ENCODE data around the gene NDUFA13. TPM values are rescaled to one million over a fixed set of nuclear protein-coding genes. Genes with fewer than 3 reads are reported as not detected.

Gene NDUFA13
- total RNA-seq, 1 experiment from 2014 or later, result 489 TPM

DNA sequence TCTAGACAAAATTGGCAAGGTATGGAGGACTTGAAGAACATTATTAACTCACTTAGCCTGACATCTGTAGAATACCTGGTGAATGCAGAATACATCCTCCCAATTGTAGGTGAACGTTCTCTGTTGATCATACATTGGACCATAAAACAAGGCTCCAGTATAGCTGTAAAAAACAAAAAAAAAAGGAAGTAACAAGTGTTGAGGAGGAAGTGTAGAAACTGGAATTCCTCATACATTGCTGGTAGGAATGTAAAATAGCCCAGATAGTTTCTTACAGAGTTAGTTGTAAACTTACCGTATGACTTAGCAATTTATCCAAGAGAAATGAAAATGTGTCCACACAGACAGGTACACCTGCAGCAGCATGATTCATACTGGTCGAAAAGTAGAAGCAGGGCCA is 45.4 kb upstream of the NDUFA13 start:
- no peak overlapping the region for H4K5ac ChIP-seq (ENCODE audit: insufficient read length, low read depth, low read length)

More for the DNA sequence above, 45.4 kb upstream of the NDUFA13 start:
- no peak overlapping the region for H2BK20ac ChIP-seq (ENCODE audit: low read depth, low read length, poor library complexity, severe bottlenecking)
- no peak overlapping the region for H2AFZ ChIP-seq (ENCODE audit: low read length)
- H3K4me1 ChIP-seq (ENCODE audit: insufficient read depth, low read length), result peaks cover 8% of the 10 kb centered on the region
- H4K8ac ChIP-seq (replicated peaks; ENCODE audit: insufficient read length, low read depth, low read length), result no peak overlapping the region
- Mint-ChIP-seq H3K4me1 (peaks cover 20 to 26% of the 10 kb centered on the region in 2 experiments), H3K4me3 (no peak overlapping the region), H3K9me3 (peaks cover 26 to 31% of the 10 kb centered on the region in 2 experiments), H3K27me3 (ENCODE audit: low read depth) (no peaks in the 10 kb centered on the region), H3K27ac (no peak overlapping the region; a peak in 1 of 7 replicates), H3K36me3 (ENCODE audit: insufficient read depth in 1 of 3, low read depth in 3 of 3) (peaks cover 37 to 59% (median 45%) of the 10 kb centered on the region in 3 experiments)
- no peak overlapping the region for H3K27ac ChIP-seq (ENCODE audit: insufficient read length, low read depth, low read length)
- no peak overlapping the region for H3K4me2 ChIP-seq (ENCODE audit: insufficient read depth, insufficient read length, low read length)
- H4K20me1 ChIP-seq (ENCODE audit: control insufficient read depth, insufficient read depth, insufficient read length), result peaks cover 3% of the 10 kb centered on the region
- no peak overlapping the region for H3K18ac ChIP-seq (ENCODE audit: insufficient read length, low read depth, low read length)
- H4K91ac ChIP-seq (ENCODE audit: insufficient read length, low read depth, low read length), result no peak overlapping the region
- DNase-seq, result no peak
- H3K27me3 ChIP-seq (ENCODE audit: insufficient read depth, low read length), result no peaks in the 10 kb centered on the region
- H3K9me3 ChIP-seq (ENCODE audit: control insufficient read depth, low read depth, low read length), result peaks cover 13% of the 10 kb centered on the region
- no peak overlapping the region for H3K14ac ChIP-seq (ENCODE audit: insufficient read depth, low read length)
- WGBS (ENCODE audit: extremely low coverage, insufficient read length, low lambda C conversion rate), result no CpG with 5 or more reads among the region's 3 CpGs
- no peak overlapping the region for H2BK12ac ChIP-seq (ENCODE audit: insufficient read length, low read depth, low read length)
- no peak overlapping the region for H3K23ac ChIP-seq (ENCODE audit: insufficient read length, low read depth, low read length)
- H3K56ac ChIP-seq (ENCODE audit: insufficient read length, low read depth, low read length), result no peak overlapping the region
- TF ChIP-seq, protein P1, sequence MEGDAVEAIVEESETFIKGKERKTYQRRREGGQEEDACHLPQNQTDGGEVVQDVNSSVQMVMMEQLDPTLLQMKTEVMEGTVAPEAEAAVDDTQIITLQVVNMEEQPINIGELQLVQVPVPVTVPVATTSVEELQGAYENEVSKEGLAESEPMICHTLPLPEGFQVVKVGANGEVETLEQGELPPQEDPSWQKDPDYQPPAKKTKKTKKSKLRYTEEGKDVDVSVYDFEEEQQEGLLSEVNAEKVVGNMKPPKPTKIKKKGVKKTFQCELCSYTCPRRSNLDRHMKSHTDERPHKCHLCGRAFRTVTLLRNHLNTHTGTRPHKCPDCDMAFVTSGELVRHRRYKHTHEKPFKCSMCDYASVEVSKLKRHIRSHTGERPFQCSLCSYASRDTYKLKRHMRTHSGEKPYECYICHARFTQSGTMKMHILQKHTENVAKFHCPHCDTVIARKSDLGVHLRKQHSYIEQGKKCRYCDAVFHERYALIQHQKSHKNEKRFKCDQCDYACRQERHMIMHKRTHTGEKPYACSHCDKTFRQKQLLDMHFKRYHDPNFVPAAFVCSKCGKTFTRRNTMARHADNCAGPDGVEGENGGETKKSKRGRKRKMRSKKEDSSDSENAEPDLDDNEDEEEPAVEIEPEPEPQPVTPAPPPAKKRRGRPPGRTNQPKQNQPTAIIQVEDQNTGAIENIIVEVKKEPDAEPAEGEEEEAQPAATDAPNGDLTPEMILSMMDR (conservative IDR thresholded peaks at IDR 0.05), result no peak
- no peak overlapping the region for H2BK120ac ChIP-seq (ENCODE audit: low read depth, low read length, poor library complexity, severe bottlenecking)
- no peak overlapping the region for H3K4ac ChIP-seq (ENCODE audit: low read depth, low read length)
- no peak overlapping the region for H3T11ph ChIP-seq (ENCODE audit: low read length)
- no peak overlapping the region for H2AK5ac ChIP-seq (ENCODE audit: insufficient read length, low read length)
- peaks cover 3% of the 10 kb centered on the region; the same call in 1 of the 2 replicates for H3K79me2 ChIP-seq (ENCODE audit: insufficient read depth, low read length)
- H2BK5ac ChIP-seq (ENCODE audit: insufficient read length, low read length), result no peak overlapping the region
- no peak overlapping the region for H2BK15ac ChIP-seq (ENCODE audit: low read depth, low read length)
- no peaks in the 10 kb centered on the region for H3K23me2 ChIP-seq (ENCODE audit: insufficient read length, low read depth, low read length, poor library complexity, severe bottlenecking)
- H3K79me1 ChIP-seq (ENCODE audit: insufficient read depth, low read depth, low read length, poor library complexity, severe bottlenecking), result no peaks in the 10 kb centered on the region
- no peak overlapping the region for H3K9ac ChIP-seq (ENCODE audit: extremely low read depth, insufficient read length, low read length)

All from H9 (cell line).